GM10248 (cell line): Measurements from ENCODE around the gene DENND4A.

Source experiments
- CTCF ChIA-PET: fragments of 300-600 bp; sonication (Branson Sonifier 250); formaldehyde crosslinking; extraction: SDS; loops from one replicate; lab custom pipeline; 2021; ENCODE audit warnings: antibody characterized with exemption; lab: Yijun Ruan, JAX
- POLR2A ChIA-PET: fragments of 350-650 bp; sonication (Branson Sonifier 250); formaldehyde crosslinking; extraction: SDS; loops from one replicate; lab custom pipeline; 2020; ENCODE audit warnings: antibody characterized with exemption; lab: Yijun Ruan, JAX
- DNase-seq: peaks from one replicate; pipeline ENCODE4 v3.0.0; 2012; ENCODE audit errors: extremely low spot score
- CTCF ChIP-seq: IDR thresholded peaks from 2 replicates; pipeline ENCODE4 v1.5.1; 2012; ENCODE audit warnings: mild to moderate bottlenecking, low read depth; ENCODE audit errors: extremely low read depth, missing control alignments, control extremely low read depth

Gene DENND4A

GRCh38 chr15:65629548-65629947, 162.5 kb downstream of the DENND4A start:
- POLR2A ChIA-PET: no interaction called here
- TF ChIP-seq CTCF: no peak
- DNase-seq: no peak
- CTCF ChIA-PET: interaction anchor here (1.1 to 8.1 kb wide), 4 partner anchors 10 to 19 kb away, joined by 3 to 52 read pairs (median 4); partner anchors contain the start of gene INTS14

GRCh38 chr15:65626856-65627255, 165.2 kb downstream of the DENND4A start:
- no peak for TF ChIP-seq CTCF
- no peak for DNase-seq
- POLR2A ChIA-PET: no interaction called here
- CTCF ChIA-PET: interaction anchor here (0.8 to 8.1 kb wide), 3 partner anchors 12 to 230 kb away, joined by 3 to 52 read pairs (median 8); partner anchors contain the start of gene INTS14

GRCh38 chr15:65623103-65623502, 169.0 kb downstream of the DENND4A start:
- ChIA-PET POLR2A (no interaction called here), CTCF (interaction anchor here (2.1 to 3.4 kb wide), 3 partner anchors 12 to 36 kb away, joined by 5 to 24 read pairs (median 8); partner anchors contain the start of gene INTS14)
- TF ChIP-seq CTCF: no peak

GRCh38 chr15:65621638-65622037, 170.5 kb downstream of the DENND4A start, which contains the start of gene SLC24A1:
SLC24A1 (plus strand) TSS chr15:65621938; CDS start chr15:65624081, 2,143 bp downstream.
- ChIA-PET POLR2A (interaction anchor here (1.0 kb wide), 1 partner anchor 11 kb away, joined by 3 read pairs; the partner anchor contains the start of gene INTS14), CTCF (interaction anchor here (0.9 to 3.4 kb wide), 6 partner anchors 9 to 37 kb away, joined by 3 to 24 read pairs (median 4); partner anchors contain the start of gene INTS14)
- TF ChIP-seq CTCF: no peak
- no peak for DNase-seq

More at GRCh38 chr15:65623103-65623502, 169.0 kb downstream of the DENND4A start:
- no peak for DNase-seq

GRCh38 chr15:65620833-65621232, 171.3 kb downstream of the DENND4A start:
- CTCF ChIA-PET: interaction anchor here (0.9 to 3.4 kb wide), 4 partner anchors 9 to 16 kb away, joined by 3 to 24 read pairs (median 4); partner anchors contain the start of gene INTS14
- TF ChIP-seq CTCF: no peak
- DNase-seq: no peak
- POLR2A ChIA-PET: no interaction called here

- ChIA-PET CTCF (interaction anchor here (1.0 to 1.6 kb wide), 3 partner anchors 9 to 29 kb away, joined by 3 to 6 read pairs (median 5); partner anchors contain the start of gene INTS14), POLR2A (no interaction called here)
- DNase-seq: no peak
- no peak for TF ChIP-seq CTCF
Observed at GRCh38 chr15:65619626-65620290, 172.3 kb downstream of the DENND4A start.
